Endothelial cell of umbilical vein (primary cell): Measurements from ENCODE around the gene FARP1. TPM values are rescaled to one million over a fixed set of nuclear protein-coding genes. Genes with fewer than 3 reads are reported as not detected.
A peak's percentile ranks its signal among the peaks of the same experiment; 100 is the strongest.

Source experiments
- BruUV-seq: library from RNA; stranded (reverse); fragments of 400-500 nt; replicated peaks from 2 replicates; lab custom pipeline; 2021; lab: Mats Ljungman, UMichigan
- CTCF ChIA-PET: fragments of 300-600, 350-600 bp; sonication (Branson Sonifier 250); formaldehyde crosslinking; loops from one replicate; lab custom pipeline; 2021; ENCODE audit warnings: antibody characterized with exemption, inconsistent platforms; lab: Charles Lee
- POLR2A ChIA-PET: fragments of 300-600, 350-600 bp; sonication (Branson Sonifier 250); formaldehyde crosslinking; loops from one replicate; lab custom pipeline; 2021; ENCODE audit warnings: antibody characterized with exemption, inconsistent platforms; lab: Charles Lee
- DNase-seq: peaks from one replicate; pipeline ENCODE4 v3.0.0-alpha.2; 2011; ENCODE audit warnings: low read depth, low spot score
- FAIRE-seq: peaks from 2 replicates; lab custom pipeline; 2011; peaks lifted over from hg19 to GRCh38; lab: Jason Lieb, UNC
- H2AFZ ChIP-seq: 2 replicates; pipeline ENCODE4 v1.6.0; 2012; ENCODE audit warnings: low read depth, low read length, control low read depth, inconsistent platforms
- H3K27ac ChIP-seq: 2 replicates; pipeline ENCODE4 v1.5.1; 2011; ENCODE audit warnings: low read depth, mild to moderate bottlenecking, control low read depth, low read length, moderate library complexity; ENCODE audit not compliant: insufficient read depth
- H3K27me3 ChIP-seq, 2 experiments: 2 replicates each; pipeline versions ENCODE4 v1.6.0 to v1.6.1; 2011; ENCODE audit warnings: low read length in 2 of 2, mixed read lengths in 1 of 2; ENCODE audit not compliant: control insufficient read depth in 2 of 2, insufficient read depth in 2 of 2
- H3K36me3 ChIP-seq, 2 experiments: 2 replicates in 1 of 2; 3 replicates in 1 of 2; pipeline ENCODE4 v1.5.1; 2011; ENCODE audit warnings: low read length in 2 of 2, mild to moderate bottlenecking in 1 of 2, moderate library complexity in 1 of 2; ENCODE audit not compliant: control insufficient read depth in 2 of 2, insufficient read depth in 2 of 2; ENCODE audit errors: extremely low read depth in 1 of 2
- H3K4me1 ChIP-seq: 3 replicates; pipeline ENCODE4 v1.5.1; 2011; ENCODE audit warnings: mild to moderate bottlenecking, low read length; ENCODE audit not compliant: control insufficient read depth, insufficient read depth; ENCODE audit errors: extremely low read depth
- H3K4me2 ChIP-seq: 2 replicates; pipeline ENCODE4 v1.6.1; 2011; ENCODE audit warnings: low read length, control low read depth, mixed read lengths; ENCODE audit not compliant: insufficient read depth
- H3K4me3 ChIP-seq, 3 experiments: fragments of 200-600 bp in 1 of 3; sonication (generic), shearing (Covaris generic) in 1 of 3; replicated peaks in 1 of 3; 2 replicates each; pipeline ENCODE4 v1.5.1; 2011 to 2016; ENCODE audit warnings: control low read depth in 3 of 3, low read length in 3 of 3, mild to moderate bottlenecking in 2 of 3, inconsistent platforms in 1 of 3, low read depth in 1 of 3, moderate library complexity in 1 of 3; ENCODE audit not compliant: insufficient read depth in 1 of 3
- H3K79me2 ChIP-seq: 2 replicates; pipeline ENCODE4 v1.6.0; 2012; ENCODE audit warnings: low read length, inconsistent platforms; ENCODE audit not compliant: control insufficient read depth, insufficient read depth
- H3K9ac ChIP-seq: replicated peaks from 2 replicates; pipeline ENCODE3; 2011; ENCODE audit warnings: low read length, control low read depth; ENCODE audit not compliant: insufficient read depth; ENCODE audit errors: extremely low read depth
- H3K9me1 ChIP-seq: replicated peaks from 3 replicates; pipeline ENCODE4 v1.6.0; 2011; ENCODE audit warnings: mild to moderate bottlenecking, low read length; ENCODE audit not compliant: control insufficient read depth, insufficient read depth; ENCODE audit errors: extremely low read depth
- H3K9me3 ChIP-seq: replicated peaks from 2 replicates; pipeline ENCODE4 v1.5.1; 2012; ENCODE audit warnings: low read length, inconsistent platforms; ENCODE audit not compliant: control insufficient read depth, insufficient read depth
- H4K20me1 ChIP-seq: replicated peaks from 2 replicates; pipeline ENCODE3; 2011; ENCODE audit warnings: mild to moderate bottlenecking, low read length; ENCODE audit not compliant: control insufficient read depth, insufficient read depth; ENCODE audit errors: extremely low read depth
- EZH2 ChIP-seq: IDR thresholded peaks from 2 replicates; pipeline ENCODE4 v1.6.1; 2012; ENCODE audit warnings: borderline replicate concordance, low read depth, mild to moderate bottlenecking, moderate library complexity, low read length, inconsistent platforms; ENCODE audit not compliant: severe bottlenecking
- FOS ChIP-seq: IDR thresholded peaks from 2 replicates; pipeline ENCODE4 v1.6.1; 2011; ENCODE audit warnings: mild to moderate bottlenecking, low read length, moderate library complexity, borderline replicate concordance; ENCODE audit not compliant: insufficient read depth
- GATA2 ChIP-seq: IDR thresholded peaks from 2 replicates; pipeline ENCODE4 v1.7.0; 2011; ENCODE audit warnings: low read depth, mild to moderate bottlenecking, moderate library complexity, mixed read lengths, low read length; ENCODE audit not compliant: insufficient read length, insufficient read depth
- JUN ChIP-seq: IDR thresholded peaks from 2 replicates; pipeline ENCODE4 v1.6.1; 2011; ENCODE audit warnings: borderline replicate concordance, low read depth; ENCODE audit not compliant: insufficient read length, insufficient read depth
- MYC ChIP-seq: IDR thresholded peaks from one replicate; pipeline ENCODE4 v1.6.1; 2011; ENCODE audit warnings: mild to moderate bottlenecking, low read depth, low read length
- POLR2A ChIP-seq: IDR thresholded peaks from 2 replicates; pipeline ENCODE4 v1.6.1; 2012; ENCODE audit warnings: low read depth, mild to moderate bottlenecking, control low read depth, low read length
- POLR2AphosphoS5 ChIP-seq: IDR thresholded peaks from 2 replicates; pipeline ENCODE4 v1.6.1; 2012; ENCODE audit warnings: low read depth, mild to moderate bottlenecking, control low read depth, low read length, moderate library complexity; ENCODE audit not compliant: insufficient read depth
- dilution Hi-C: fragments of 300-500 bp; cut with MboI; formaldehyde crosslinking; loops from one replicate; pipeline ENCODE4 v1.15.0; 2019; ENCODE audit warnings: low sequenced_read_pairs; ENCODE audit not compliant: extremely low pct_ligation_motif_present
- intact Hi-C: fragments of 100-400 bp; cut with micrococcal nuclease; formaldehyde crosslinking; loops from one replicate; pipeline ENCODE4 v1.10.0; 2022
- polyA plus RNA-seq, 4 experiments: library from polyadenylated mRNA; depleted of rRNA in 3 of 4; stranded (reverse) in 3 of 4; unstranded in 1 of 4; fragments of >200 nt; gene quantifications; 2 replicates each; pipeline versions ENCODE4 v1.2.1 to v1.2.3, GENCODE V29; 2011 to 2012; ENCODE audit warnings: missing spikeins in 1 of 4
- total RNA-seq: library from RNA; stranded (reverse); gene quantifications from 2 replicates; pipeline ENCODE4 v1.2.3, GENCODE V29; 2021
- TF ChIP-seq, protein P1 (sequence below), 2 donors: IDR thresholded peaks; 1 replicate in 1 of 2; 2 replicates in 1 of 2; pipeline ENCODE4 v1.5.1; 2011; ENCODE audit warnings: low read length in 2 of 2, mild to moderate bottlenecking in 2 of 2, moderate library complexity in 2 of 2, control low read depth in 1 of 2, inconsistent platforms in 1 of 2, low read depth in 1 of 2; ENCODE audit not compliant: insufficient read depth in 1 of 2; ENCODE audit errors: extremely low read depth in 1 of 2
- TF ChIP-seq, protein P2 (sequence below): IDR thresholded peaks from 2 replicates; pipeline ENCODE4 v1.6.1; 2011; ENCODE audit not compliant: insufficient read depth, insufficient read length

The FARP1 gene
- total and polyA plus RNA-seq, 2 donors (not counting 3 experiments of a cell fraction or from before 2014, with no cell fraction given) = 19.0 to 77.7 TPM

DNA sequence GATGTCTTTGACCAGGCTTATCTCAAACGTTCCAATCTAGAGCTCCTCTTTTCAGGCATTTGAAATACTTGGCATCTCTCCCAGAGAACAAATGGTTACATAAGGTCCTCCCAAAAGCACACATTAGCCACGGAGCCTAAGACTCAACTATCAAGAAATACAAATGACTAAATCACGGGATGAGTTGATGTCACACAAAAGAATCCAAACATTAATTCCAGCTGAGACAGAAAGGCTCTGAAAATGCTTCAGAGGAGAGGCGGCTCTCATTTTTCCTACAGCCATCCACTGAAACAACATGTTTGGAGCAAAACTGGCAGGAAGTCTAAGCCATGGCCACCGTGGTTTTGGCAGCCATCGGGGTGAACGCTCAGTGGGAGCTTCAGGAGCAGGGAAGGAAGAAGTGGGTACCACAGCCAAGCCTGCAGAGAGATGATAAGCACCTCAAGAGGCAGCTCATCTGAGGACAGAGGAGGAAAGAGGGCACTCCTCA lies 311.5 kb downstream of the FARP1 start:
- POLR2A ChIA-PET = no interaction called here
- intact Hi-C loops = no loop called here

More for the DNA sequence above, 311.5 kb downstream of the FARP1 start:
- DNase-seq (peak; percentile 44), FAIRE-seq (no peak)
- CTCF ChIA-PET = interaction anchor here (0.8 to 4.9 kb wide), 6 partner anchors 9 to 219 kb away, joined by 3 to 25 read pairs (median 6); no protein-coding TSS in a partner anchor
- no peaks in the 10 kb centered on the region for H4K20me1 ChIP-seq
- no peak overlapping the region for H2AFZ ChIP-seq
- H3K4me1 ChIP-seq = no peaks in the 10 kb centered on the region
- no peaks in the 10 kb centered on the region for H3K9me1 ChIP-seq
- no peak overlapping the region for H3K27ac ChIP-seq
- H3K36me3 ChIP-seq = peaks cover 8 to 35% of the 10 kb centered on the region in 2 experiments
- no peak overlapping the region for H3K4me3 ChIP-seq
- H3K27me3 ChIP-seq = no peaks in the 10 kb centered on the region
- dilution Hi-C loops = no loop called here
- no peak overlapping the region for H3K4me2 ChIP-seq
- no peaks in the 10 kb centered on the region for H3K9me3 ChIP-seq
- H3K79me2 ChIP-seq = no peaks in the 10 kb centered on the region
- no peak overlapping the region for H3K9ac ChIP-seq
- TF ChIP-seq, protein P1, sequence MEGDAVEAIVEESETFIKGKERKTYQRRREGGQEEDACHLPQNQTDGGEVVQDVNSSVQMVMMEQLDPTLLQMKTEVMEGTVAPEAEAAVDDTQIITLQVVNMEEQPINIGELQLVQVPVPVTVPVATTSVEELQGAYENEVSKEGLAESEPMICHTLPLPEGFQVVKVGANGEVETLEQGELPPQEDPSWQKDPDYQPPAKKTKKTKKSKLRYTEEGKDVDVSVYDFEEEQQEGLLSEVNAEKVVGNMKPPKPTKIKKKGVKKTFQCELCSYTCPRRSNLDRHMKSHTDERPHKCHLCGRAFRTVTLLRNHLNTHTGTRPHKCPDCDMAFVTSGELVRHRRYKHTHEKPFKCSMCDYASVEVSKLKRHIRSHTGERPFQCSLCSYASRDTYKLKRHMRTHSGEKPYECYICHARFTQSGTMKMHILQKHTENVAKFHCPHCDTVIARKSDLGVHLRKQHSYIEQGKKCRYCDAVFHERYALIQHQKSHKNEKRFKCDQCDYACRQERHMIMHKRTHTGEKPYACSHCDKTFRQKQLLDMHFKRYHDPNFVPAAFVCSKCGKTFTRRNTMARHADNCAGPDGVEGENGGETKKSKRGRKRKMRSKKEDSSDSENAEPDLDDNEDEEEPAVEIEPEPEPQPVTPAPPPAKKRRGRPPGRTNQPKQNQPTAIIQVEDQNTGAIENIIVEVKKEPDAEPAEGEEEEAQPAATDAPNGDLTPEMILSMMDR (IDR thresholded peaks at IDR 0.05; ENCODE audit: extremely low read depth in 1 of 2, insufficient read depth in 1 of 2, low read depth in 1 of 2, low read length in 2 of 2) = no peak
- TF ChIP-seq MYC (no peak), FOS (no peak), EZH2 (no peak), GATA2 (no peak), POLR2AphosphoS5 (no peak), JUN (no peak), POLR2A (no peak)
- TF ChIP-seq, protein P2, sequence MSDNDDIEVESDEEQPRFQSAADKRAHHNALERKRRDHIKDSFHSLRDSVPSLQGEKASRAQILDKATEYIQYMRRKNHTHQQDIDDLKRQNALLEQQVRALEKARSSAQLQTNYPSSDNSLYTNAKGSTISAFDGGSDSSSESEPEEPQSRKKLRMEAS = no peak
- no TSS peak for BruUV-seq
